ENCODE data around the gene CDC73.
A peak's percentile ranks its signal among the peaks of the same experiment; 100 is the strongest.

Gene CDC73

GRCh38 chr1:193141804-193142203 is 20.0 kb downstream of the CDC73 start:
- DNase-seq (ENCODE audit: low read depth): no peak
- TF ChIP-seq, protein P1, sequence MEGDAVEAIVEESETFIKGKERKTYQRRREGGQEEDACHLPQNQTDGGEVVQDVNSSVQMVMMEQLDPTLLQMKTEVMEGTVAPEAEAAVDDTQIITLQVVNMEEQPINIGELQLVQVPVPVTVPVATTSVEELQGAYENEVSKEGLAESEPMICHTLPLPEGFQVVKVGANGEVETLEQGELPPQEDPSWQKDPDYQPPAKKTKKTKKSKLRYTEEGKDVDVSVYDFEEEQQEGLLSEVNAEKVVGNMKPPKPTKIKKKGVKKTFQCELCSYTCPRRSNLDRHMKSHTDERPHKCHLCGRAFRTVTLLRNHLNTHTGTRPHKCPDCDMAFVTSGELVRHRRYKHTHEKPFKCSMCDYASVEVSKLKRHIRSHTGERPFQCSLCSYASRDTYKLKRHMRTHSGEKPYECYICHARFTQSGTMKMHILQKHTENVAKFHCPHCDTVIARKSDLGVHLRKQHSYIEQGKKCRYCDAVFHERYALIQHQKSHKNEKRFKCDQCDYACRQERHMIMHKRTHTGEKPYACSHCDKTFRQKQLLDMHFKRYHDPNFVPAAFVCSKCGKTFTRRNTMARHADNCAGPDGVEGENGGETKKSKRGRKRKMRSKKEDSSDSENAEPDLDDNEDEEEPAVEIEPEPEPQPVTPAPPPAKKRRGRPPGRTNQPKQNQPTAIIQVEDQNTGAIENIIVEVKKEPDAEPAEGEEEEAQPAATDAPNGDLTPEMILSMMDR (IDR thresholded peaks at IDR 0.05; ENCODE audit: low read length, missing control alignments): no peak
- no peak overlapping the region for H3K4me3 ChIP-seq (replicated peaks; ENCODE audit: low read depth, low read length)

DNA sequence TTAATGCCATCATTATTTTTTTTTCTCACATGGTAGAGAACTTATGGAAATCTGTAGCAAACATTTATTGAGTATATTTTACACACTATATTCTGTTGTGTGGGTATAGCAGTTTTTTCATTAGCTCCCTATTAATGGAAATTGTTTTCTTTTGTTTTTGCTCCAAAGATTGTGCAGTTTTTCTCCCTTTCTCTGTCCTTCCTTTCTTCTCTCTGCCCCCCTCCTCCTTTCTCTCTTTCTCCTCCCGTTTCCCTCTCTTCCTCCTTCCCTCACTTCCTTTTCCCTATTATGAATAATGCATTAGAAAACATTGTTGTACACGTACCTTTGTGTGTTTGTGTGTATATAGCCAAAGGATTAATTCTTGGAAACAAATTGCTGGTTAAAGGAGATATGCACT is 20.6 kb downstream of the CDC73 start:
- no peak overlapping the region for H3K4me3 ChIP-seq (replicated peaks; ENCODE audit: low read depth, low read length)
- TF ChIP-seq, protein P1 (IDR thresholded peaks at IDR 0.05; ENCODE audit: low read length, missing control alignments): no peak
- no peak for DNase-seq (ENCODE audit: low read depth)

- TF ChIP-seq, protein P1 (IDR thresholded peaks at IDR 0.05; ENCODE audit: low read length, missing control alignments): peak; percentile 45
- peak; percentile 52 for DNase-seq (ENCODE audit: low read depth)
- no peak overlapping the region for H3K4me3 ChIP-seq (replicated peaks; ENCODE audit: low read depth, low read length)
Measured at GRCh38 chr1:193143285-193143684, 21.5 kb downstream of the CDC73 start.

DNA sequence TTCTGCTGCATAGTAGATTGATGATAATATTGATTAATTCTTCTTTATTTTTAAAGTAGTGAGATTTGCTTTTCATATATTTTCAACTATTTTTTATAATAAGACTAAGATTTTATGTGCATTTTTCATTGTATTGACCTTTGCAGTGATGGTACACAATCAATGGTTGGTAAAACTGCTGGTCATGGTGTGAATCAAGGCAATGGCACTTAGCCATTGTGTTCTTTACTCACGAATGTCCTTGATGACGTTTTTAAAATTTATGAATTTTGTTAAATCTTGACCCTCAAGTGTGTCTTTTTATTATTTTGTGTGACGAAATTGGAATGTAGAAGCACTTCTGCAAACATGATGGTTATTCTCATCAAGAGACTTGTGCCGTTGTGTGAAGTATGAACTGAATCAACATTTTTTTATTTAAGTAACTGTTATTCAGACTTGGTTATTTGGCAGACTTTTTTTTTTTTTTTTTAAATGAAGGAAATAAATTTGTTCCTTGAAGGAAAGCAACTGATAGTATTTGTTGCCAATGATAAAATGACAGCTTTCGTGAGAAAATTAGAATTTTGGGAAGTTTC is 22.6 kb downstream of the CDC73 start:
- TF ChIP-seq, protein P1 (IDR thresholded peaks at IDR 0.05; ENCODE audit: low read length, missing control alignments): no peak
- no peak for DNase-seq (ENCODE audit: low read depth)
- H3K4me3 ChIP-seq (replicated peaks; ENCODE audit: low read depth, low read length): no peak overlapping the region

DNA sequence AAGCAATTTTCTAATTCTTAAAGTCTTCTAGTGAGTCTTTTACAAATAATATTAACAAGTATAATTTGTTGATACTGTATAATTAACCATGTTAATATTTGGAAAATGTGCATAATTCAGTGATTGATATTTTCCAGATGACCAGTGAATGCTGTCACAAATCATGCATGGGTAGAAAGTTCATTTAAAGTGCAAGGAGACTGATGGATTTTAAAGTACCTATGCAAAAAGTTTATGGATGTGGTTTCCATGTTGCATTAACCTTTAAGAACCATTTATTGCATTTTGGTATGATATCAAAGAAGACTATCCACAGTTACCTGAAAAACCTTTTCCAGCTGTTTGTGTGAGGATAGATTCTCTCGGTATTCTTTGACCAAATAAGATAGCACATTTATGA is 23.2 kb downstream of the CDC73 start:
- TF ChIP-seq, protein P1 (IDR thresholded peaks at IDR 0.05; ENCODE audit: low read length, missing control alignments): no peak

GRCh38 chr1:193156117-193156821 is 34.4 kb downstream of the CDC73 start:
- DNase-seq (ENCODE audit: low read depth): no peak
- H3K4me3 ChIP-seq (replicated peaks; ENCODE audit: low read depth, low read length): no peak overlapping the region
- TF ChIP-seq, protein P1 (IDR thresholded peaks at IDR 0.05; ENCODE audit: low read length, missing control alignments): no peak

More for the DNA sequence above, 23.2 kb downstream of the CDC73 start:
- H3K4me3 ChIP-seq (replicated peaks; ENCODE audit: low read depth, low read length): no peak overlapping the region
- DNase-seq (ENCODE audit: low read depth): no peak

GRCh38 chr1:193156822-193157142 is 35.0 kb downstream of the CDC73 start:
- H3K4me3 ChIP-seq (replicated peaks; ENCODE audit: low read depth, low read length): no peak overlapping the region
- TF ChIP-seq, protein P1 (IDR thresholded peaks at IDR 0.05; ENCODE audit: low read length, missing control alignments): no peak
- DNase-seq (ENCODE audit: low read depth): no peak
